HG03457 (cell line): ENCODE data around the gene SSH3.
A peak's percentile ranks its signal among the peaks of the same experiment; 100 is the strongest.

ENCODE experiments used
- ATAC-seq: cut with Tn5 transposase; IDR thresholded peaks from one replicate; pipeline ENCODE4 v1.9.1; 2021; ENCODE audit warnings: moderate number of reproducible peaks; ENCODE audit not compliant: unreplicated experiment

SSH3 gene

GRCh38 chr11:67268081-67268961 lies 35.0 kb upstream of the SSH3 start:
- ATAC-seq: no peak

GRCh38 chr11:67268962-67269268 lies 34.4 kb upstream of the SSH3 start:
- ATAC-seq: no peak

- no peak for ATAC-seq
Measured at GRCh38 chr11:67269401-67270255, 33.7 kb upstream of the SSH3 start.

- ATAC-seq: no peak
Measured at GRCh38 chr11:67270256-67271204, 32.8 kb upstream of the SSH3 start.

GRCh38 chr11:67271205-67271540 lies 32.2 kb upstream of the SSH3 start:
- ATAC-seq: no peak

GRCh38 chr11:67271541-67272284 lies 31.6 kb upstream of the SSH3 start:
- no peak for ATAC-seq

GRCh38 chr11:67272327-67273259 lies 30.7 kb upstream of the SSH3 start:
- no peak for ATAC-seq

GRCh38 chr11:67273260-67273990 lies 29.9 kb upstream of the SSH3 start:
- ATAC-seq: no peak

GRCh38 chr11:67274768-67275605 lies 28.3 kb upstream of the SSH3 start:
- ATAC-seq: no peak

- ATAC-seq: no peak
Measured at GRCh38 chr11:67275606-67276409, 27.5 kb upstream of the SSH3 start.

GRCh38 chr11:67276781-67277230 lies 26.5 kb upstream of the SSH3 start:
- no peak for ATAC-seq

- peak; percentile 58 for ATAC-seq
Measured at GRCh38 chr11:67277231-67277961, 25.9 kb upstream of the SSH3 start.

GRCh38 chr11:67278135-67278938 lies 25.0 kb upstream of the SSH3 start:
- no peak for ATAC-seq

- no peak for ATAC-seq
Measured at GRCh38 chr11:67278939-67279588, 24.3 kb upstream of the SSH3 start.
